HG02943 (cell line): ENCODE results near the gene ZFAND6.

Experiments used
- ATAC-seq: cut with Tn5 transposase; IDR thresholded peaks from one replicate; pipeline ENCODE4 v1.9.1; 2021; ENCODE audit warnings: mild to moderate bottlenecking, low read depth, moderate library complexity; ENCODE audit not compliant: unreplicated experiment

The ZFAND6 gene

GRCh38 chr15:80162059-80162554, 102.6 kb downstream of the ZFAND6 start:
- no peak for ATAC-seq

GRCh38 chr15:80163217-80163616, 103.7 kb downstream of the ZFAND6 start:
- no peak for ATAC-seq

- ATAC-seq, result no peak
These were observed 104.4 kb downstream of the ZFAND6 start for GRCh38 chr15:80163897-80164296.

- ATAC-seq, result no peak
These were observed 108.5 kb downstream of the ZFAND6 start for GRCh38 chr15:80167936-80168335.

GRCh38 chr15:80168421-80168820, 108.9 kb downstream of the ZFAND6 start:
- no peak for ATAC-seq

GRCh38 chr15:80169768-80170357, 110.4 kb downstream of the ZFAND6 start:
- no peak for ATAC-seq

GRCh38 chr15:80170596-80170995, 111.1 kb downstream of the ZFAND6 start:
- ATAC-seq, result no peak

GRCh38 chr15:80171787-80172186, 112.3 kb downstream of the ZFAND6 start:
- ATAC-seq, result no peak

- no peak for ATAC-seq
These were observed 112.9 kb downstream of the ZFAND6 start for GRCh38 chr15:80172401-80172800.

- ATAC-seq, result no peak
These were observed 113.7 kb downstream of the ZFAND6 start for GRCh38 chr15:80173022-80173759.

- no peak for ATAC-seq
These were observed 114.7 kb downstream of the ZFAND6 start for GRCh38 chr15:80174017-80174746.

GRCh38 chr15:80175436-80175835, 116.0 kb downstream of the ZFAND6 start:
- ATAC-seq, result no peak

GRCh38 chr15:80176443-80176842, 117.0 kb downstream of the ZFAND6 start:
- no peak for ATAC-seq

- no peak for ATAC-seq
These were observed 117.7 kb downstream of the ZFAND6 start for GRCh38 chr15:80177156-80177555.

GRCh38 chr15:80179025-80179759, 119.7 kb downstream of the ZFAND6 start:
- ATAC-seq, result no peak

- no peak for ATAC-seq
These were observed 120.5 kb downstream of the ZFAND6 start for GRCh38 chr15:80179935-80180334.

- no peak for ATAC-seq
These were observed 121.0 kb downstream of the ZFAND6 start for GRCh38 chr15:80180468-80180867.

- ATAC-seq, result no peak
These were observed 121.5 kb downstream of the ZFAND6 start for GRCh38 chr15:80180986-80181385.

GRCh38 chr15:80182611-80183261, 123.3 kb downstream of the ZFAND6 start:
- no peak for ATAC-seq

- ATAC-seq, result no peak
These were observed 123.8 kb downstream of the ZFAND6 start for GRCh38 chr15:80183306-80183705.
